Breast epithelium (tissue), 4 donors: Measurements from ENCODE around the gene SPEM2. TPM values are rescaled to one million over a fixed set of nuclear protein-coding genes. Genes with fewer than 3 reads are reported as not detected.

Source experiments
- DNase-seq, 2 donors: peaks; one replicate each; pipeline ENCODE4 v3.0.0-alpha.2; 2019; ENCODE audit warnings: low spot score in 2 of 2
- H3K27ac ChIP-seq, 2 donors: fragments of 200-600 bp; sonication (generic) in 1 of 2; one replicate each; pipeline ENCODE4 v1.5.1; 2016 to 2019; ENCODE audit warnings: mild to moderate bottlenecking in 1 of 2
- H3K27me3 ChIP-seq, 2 donors: fragments of 200-600 bp; sonication (generic) in 1 of 2; one replicate each; pipeline versions ENCODE4 v1.5.1 to v1.6.0; 2017 to 2019; ENCODE audit warnings: control low read depth in 1 of 2, mild to moderate bottlenecking in 1 of 2
- H3K36me3 ChIP-seq: fragments of 200-600 bp; one replicate; pipeline ENCODE4 v1.5.1; 2019
- H3K4me1 ChIP-seq, 2 donors: fragments of 200-600 bp; sonication (generic); one replicate each; pipeline ENCODE4 v1.5.1; 2016 to 2019; ENCODE audit warnings: control low read depth in 1 of 2
- H3K4me3 ChIP-seq, 3 donors: fragments of 200-600 bp; sonication (generic); 1 replicate in 2 of 3; 2 replicates in 1 of 3; pipeline ENCODE4 v1.5.1; 2016 to 2019; ENCODE audit warnings: mild to moderate bottlenecking in 3 of 3, moderate library complexity in 2 of 3
- H3K9me3 ChIP-seq, 2 donors: fragments of 200-600 bp; sonication (generic) in 1 of 2; one replicate each; pipeline ENCODE4 v1.5.1; 2016 to 2019; ENCODE audit warnings: control low read depth in 1 of 2
- POLR2A ChIP-seq: fragments of 450-650 bp; IDR thresholded peaks from one replicate; pipeline ENCODE4 v1.6.1; 2016; ENCODE audit warnings: antibody characterized with exemption, mild to moderate bottlenecking, moderate library complexity
- POLR2AphosphoS5 ChIP-seq, 3 donors: sonication (generic); formaldehyde crosslinking; IDR thresholded peaks; one replicate each; pipeline ENCODE4 v1.6.1; 2017; ENCODE audit warnings: antibody characterized with exemption in 3 of 3
- intact Hi-C: fragments of 100-400 bp; cut with DNase I; formaldehyde crosslinking; loops from one replicate; pipeline ENCODE4 v1.15.1; 2023; ENCODE audit warnings: low total_unique reads
- total RNA-seq, 3 donors: library from RNA; depleted of rRNA; stranded (reverse); fragments of >200 nt; gene quantifications; one replicate each; pipeline ENCODE4 v1.1.0, GENCODE V29; 2016
- TF ChIP-seq, protein P1 (sequence below), 3 donors: fragments of 450-650 bp; IDR thresholded peaks; one replicate each; pipeline ENCODE4 v1.5.1; 2016 to 2017; ENCODE audit warnings: antibody characterized with exemption in 3 of 3, mild to moderate bottlenecking in 3 of 3, moderate library complexity in 3 of 3

Gene SPEM2
- total RNA-seq, 3 donors from 2014 or later = not detected

DNA sequence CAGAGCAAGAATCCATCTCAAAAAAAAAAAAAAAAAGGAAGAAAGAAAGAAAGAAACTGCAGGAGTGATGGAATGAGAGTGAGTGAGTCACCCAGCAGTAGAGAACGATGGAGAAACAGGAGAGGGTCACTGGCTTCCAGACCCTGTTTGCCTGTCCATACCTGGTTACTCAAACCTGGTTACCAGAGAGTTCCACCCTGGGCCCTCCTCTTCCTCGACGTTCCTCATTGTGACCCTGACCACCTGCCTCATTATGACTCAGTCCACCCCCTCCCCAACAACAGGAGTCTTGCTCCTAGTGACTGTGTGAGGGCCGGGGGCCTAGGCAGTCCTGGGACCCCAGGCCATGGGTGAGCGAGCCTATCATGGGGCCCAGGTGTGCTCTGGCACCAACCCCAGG lies 3.1 kb downstream of the SPEM2 start, which contains the start of gene SPEM3:
Gene SPEM3, plus strand, starts transcription at position 301 of the 400 bp plus-strand sequence. Its CDS starts 46 bp downstream, at position 347.
- intact Hi-C loops = no loop called here
- Histone ChIP-seq H3K36me3 (no peaks in the 10 kb centered on the region), H3K4me3 (no peak within 1 kb of the TSS), H3K9me3 (no peaks in the 10 kb centered on the region), H3K27ac (no peak within 1 kb of the TSS), H3K27me3 (no peaks in the 10 kb centered on the region), H3K4me1 (no peaks in the 10 kb centered on the region)
- TF ChIP-seq POLR2AphosphoS5 (IDR thresholded peaks at IDR 0.05) (no peak), POLR2A (no peak)
- TF ChIP-seq, protein P1, sequence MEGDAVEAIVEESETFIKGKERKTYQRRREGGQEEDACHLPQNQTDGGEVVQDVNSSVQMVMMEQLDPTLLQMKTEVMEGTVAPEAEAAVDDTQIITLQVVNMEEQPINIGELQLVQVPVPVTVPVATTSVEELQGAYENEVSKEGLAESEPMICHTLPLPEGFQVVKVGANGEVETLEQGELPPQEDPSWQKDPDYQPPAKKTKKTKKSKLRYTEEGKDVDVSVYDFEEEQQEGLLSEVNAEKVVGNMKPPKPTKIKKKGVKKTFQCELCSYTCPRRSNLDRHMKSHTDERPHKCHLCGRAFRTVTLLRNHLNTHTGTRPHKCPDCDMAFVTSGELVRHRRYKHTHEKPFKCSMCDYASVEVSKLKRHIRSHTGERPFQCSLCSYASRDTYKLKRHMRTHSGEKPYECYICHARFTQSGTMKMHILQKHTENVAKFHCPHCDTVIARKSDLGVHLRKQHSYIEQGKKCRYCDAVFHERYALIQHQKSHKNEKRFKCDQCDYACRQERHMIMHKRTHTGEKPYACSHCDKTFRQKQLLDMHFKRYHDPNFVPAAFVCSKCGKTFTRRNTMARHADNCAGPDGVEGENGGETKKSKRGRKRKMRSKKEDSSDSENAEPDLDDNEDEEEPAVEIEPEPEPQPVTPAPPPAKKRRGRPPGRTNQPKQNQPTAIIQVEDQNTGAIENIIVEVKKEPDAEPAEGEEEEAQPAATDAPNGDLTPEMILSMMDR (IDR thresholded peaks at IDR 0.05) = no peak
- no peak for DNase-seq

DNA sequence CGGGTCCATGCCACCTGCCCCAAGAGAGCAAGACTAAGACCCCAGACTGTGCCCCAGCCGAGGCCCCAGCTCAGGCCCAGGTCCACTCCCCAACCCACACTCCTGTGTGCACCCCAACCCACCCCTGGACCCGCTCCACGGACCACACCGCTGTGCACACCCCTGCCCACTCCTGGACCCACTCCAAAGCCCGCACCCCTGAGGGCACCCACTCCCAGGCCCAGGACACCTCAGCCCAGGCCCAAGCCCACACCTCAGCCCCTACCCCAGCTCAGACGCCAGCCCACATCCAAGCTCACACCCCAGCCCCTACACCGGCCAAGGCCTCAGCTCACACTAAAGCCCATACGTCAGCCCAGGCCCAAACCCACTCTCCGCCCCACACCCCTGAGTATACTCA lies 4.3 kb downstream of the SPEM2 start:
- Histone ChIP-seq H3K27me3 (no peaks in the 10 kb centered on the region), H3K36me3 (no peaks in the 10 kb centered on the region), H3K4me1 (no peaks in the 10 kb centered on the region), H3K4me3 (no peak overlapping the region), H3K27ac (no peak overlapping the region), H3K9me3 (no peaks in the 10 kb centered on the region)
- TF ChIP-seq, protein P1 (IDR thresholded peaks at IDR 0.05) = no peak
- TF ChIP-seq POLR2AphosphoS5 (IDR thresholded peaks at IDR 0.05) = no peak
- intact Hi-C loops = loop anchor here (10.0 kb wide), 2 partner anchors 55 to 75 kb away; partner anchors contain the start of genes KCTD11, POLR2A, SLC35G6 and TMEM95
- no peak for DNase-seq

DNA sequence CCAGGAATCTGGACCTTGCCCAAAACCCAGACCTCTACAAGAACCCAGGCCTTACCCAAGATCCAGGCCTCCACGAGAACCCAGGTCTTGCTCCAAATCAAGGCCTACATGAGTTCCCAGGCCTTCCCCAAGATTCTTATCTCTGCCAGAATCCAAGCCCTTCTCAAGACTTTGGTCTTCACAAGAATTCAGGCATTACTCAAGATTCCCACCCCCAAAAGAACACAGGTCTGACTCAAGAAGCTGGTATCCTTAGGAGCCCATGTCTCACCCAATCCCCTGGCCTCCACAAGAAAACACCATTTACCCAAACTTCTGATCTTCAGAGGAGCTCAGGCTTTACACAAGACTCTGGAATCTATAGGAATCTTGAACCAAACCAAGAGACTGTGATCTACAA lies 5.8 kb downstream of the SPEM2 start:
- no peaks in the 10 kb centered on the region for H3K9me3 ChIP-seq
- TF ChIP-seq POLR2AphosphoS5 (IDR thresholded peaks at IDR 0.05) (no peak), POLR2A (no peak)
- TF ChIP-seq, protein P1 (IDR thresholded peaks at IDR 0.05) = no peak
- no peak overlapping the region for H3K27ac ChIP-seq
- no peak overlapping the region for H3K4me3 ChIP-seq
- intact Hi-C loops = loop anchor here (10.0 kb wide), 2 partner anchors 54 to 76 kb away; partner anchors contain the start of genes KCTD11, POLR2A, SLC35G6 and TMEM95
- H3K4me1 ChIP-seq = peaks cover 0 to 3% of the 10 kb centered on the region in 2 donors
- no peak for DNase-seq
- no peaks in the 10 kb centered on the region for H3K27me3 ChIP-seq
- H3K36me3 ChIP-seq = no peaks in the 10 kb centered on the region

DNA sequence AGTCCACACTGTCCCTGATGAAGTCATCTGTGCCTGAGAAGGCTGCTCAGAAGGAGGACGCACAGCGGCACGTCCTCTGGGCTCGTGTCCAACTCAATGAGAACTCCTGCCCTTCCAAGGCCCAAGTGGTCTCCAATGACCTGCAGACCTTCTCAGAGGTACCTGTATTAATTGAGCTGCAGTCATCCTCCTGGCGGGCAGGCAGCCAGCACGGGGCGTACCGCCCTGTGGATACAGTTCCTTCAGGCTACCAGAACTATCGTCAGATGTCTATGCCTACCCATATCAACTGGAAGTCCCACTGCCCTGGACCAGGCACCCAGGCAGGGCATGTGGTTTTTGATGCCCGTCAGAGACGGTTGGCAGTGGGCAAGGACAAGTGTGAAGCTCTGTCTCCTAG lies 6.9 kb downstream of the SPEM2 start:
- TF ChIP-seq, protein P1 (IDR thresholded peaks at IDR 0.05) = no peak
- TF ChIP-seq POLR2AphosphoS5 (IDR thresholded peaks at IDR 0.05) (no peak), POLR2A (no peak)
- no peak for DNase-seq
- Histone ChIP-seq H3K4me1 (peaks cover 0 to 7% of the 10 kb centered on the region in 2 donors), H3K36me3 (no peaks in the 10 kb centered on the region), H3K27me3 (no peaks in the 10 kb centered on the region), H3K27ac (no peak overlapping the region), H3K4me3 (no peak overlapping the region), H3K9me3 (no peaks in the 10 kb centered on the region)
- intact Hi-C loops = loop anchor here (10.0 kb wide), 2 partner anchors 53 to 77 kb away; partner anchors contain the start of genes KCTD11, POLR2A, SLC35G6 and TMEM95

DNA sequence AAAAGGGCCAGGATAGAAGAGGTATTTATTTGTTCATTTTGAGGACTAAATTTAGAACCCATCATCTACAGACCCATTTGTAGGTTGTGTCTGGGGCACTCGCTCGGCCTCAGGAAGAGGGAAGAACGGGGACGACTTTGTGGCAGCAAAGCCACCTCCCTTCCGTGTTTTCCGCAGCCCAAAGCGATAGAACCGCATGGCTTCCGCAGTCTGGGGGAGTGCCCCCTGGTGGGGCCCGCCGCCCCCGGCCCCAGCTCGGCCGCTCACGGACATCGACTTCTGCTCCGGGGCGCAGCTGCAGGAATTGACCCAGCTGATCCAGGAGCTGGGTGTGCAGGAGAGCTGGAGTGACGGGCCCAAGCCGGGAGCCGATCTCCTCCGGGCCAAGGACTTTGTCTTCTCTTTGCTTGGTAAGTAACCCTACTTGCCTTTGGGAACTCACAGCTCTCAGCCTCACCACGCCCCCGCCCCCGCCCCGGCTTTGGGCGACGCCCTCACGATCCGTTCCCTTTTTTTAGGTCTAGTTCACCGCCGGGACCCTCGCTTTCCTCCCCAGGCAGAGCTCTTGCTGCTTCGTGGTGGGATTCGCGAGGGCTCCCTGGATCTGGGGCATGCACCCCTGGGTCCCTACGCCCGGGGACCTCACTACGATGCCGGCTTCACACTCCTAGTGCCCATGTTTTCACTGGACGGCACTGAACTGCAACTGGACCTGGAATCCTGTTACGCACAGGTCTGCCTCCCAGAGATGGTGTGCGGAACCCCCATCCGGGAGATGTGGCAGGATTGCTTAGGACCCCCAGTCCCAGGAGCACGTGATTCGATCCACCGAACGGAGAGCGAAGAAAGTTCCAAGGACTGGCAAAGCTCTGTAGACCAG lies 10.5 kb downstream of the SPEM2 start:
- Histone ChIP-seq H3K27me3 (no peaks in the 10 kb centered on the region), H3K36me3 (no peaks in the 10 kb centered on the region), H3K4me1 (peaks cover 8 to 21% of the 10 kb centered on the region in 2 donors), H3K27ac (peak overlapping the region; percentile 91 to 93), H3K9me3 (no peaks in the 10 kb centered on the region), H3K4me3 (peak overlapping the region; percentile 46 to 81 (median 62))
- TF ChIP-seq POLR2AphosphoS5 (IDR thresholded peaks at IDR 0.05) = no peak
- TF ChIP-seq, protein P1 (IDR thresholded peaks at IDR 0.05) = no peak
- TF ChIP-seq POLR2A = no peak
- DNase-seq = peak in 1 of 2 donors; percentile 63
- intact Hi-C loops = loop anchor here (10.0 kb wide), 2 partner anchors 49 to 81 kb away; partner anchors contain the start of genes KCTD11, POLR2A, SLC35G6 and TMEM95
